ENCODE results near the gene IGFALS. TPM values are rescaled to one million over a fixed set of nuclear protein-coding genes. Genes with fewer than 3 reads are reported as not detected.

The IGFALS gene
- 1 to 10 TPM in 3 of 4 donors, under 1 TPM in 1; 0.15 to 3.6 (median 1.6) TPM for polyA plus RNA-seq (ENCODE audit: insufficient read length in 4 of 4)

DNA sequence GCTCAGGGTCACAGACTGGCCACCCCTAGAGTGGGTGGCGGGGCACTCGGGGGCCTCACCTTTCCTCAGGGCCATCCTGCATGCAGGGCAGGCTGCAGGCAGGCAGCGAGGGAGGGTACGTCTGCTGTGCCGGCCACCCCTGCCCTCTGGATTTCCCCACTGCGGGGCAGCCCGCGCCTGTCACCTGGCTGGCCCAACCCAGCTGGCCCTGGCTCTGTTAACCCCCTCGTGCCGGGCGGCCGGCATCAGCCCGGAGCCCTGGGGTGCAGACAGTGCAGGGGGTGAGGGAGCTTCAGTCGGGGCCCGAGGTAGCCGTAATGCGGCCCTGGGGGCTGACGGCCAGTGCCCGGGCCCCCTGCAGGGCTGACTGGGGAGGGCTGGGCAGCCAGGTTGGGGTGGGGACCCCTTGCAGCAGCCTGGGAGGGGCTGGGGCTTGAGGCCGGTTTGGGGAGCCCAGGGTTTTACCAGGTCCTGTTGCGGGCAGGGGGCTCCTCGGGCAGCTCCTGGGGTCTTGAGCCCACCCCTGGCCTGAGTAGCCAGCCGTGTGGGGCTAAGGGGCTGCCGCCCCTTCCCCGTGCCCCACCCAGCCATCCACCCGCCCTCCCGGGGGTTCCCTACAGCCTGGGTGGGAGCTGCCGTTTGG is at the start of gene IGFALS:
Gene IGFALS, minus strand, starts transcription at position 128 of the 643 bp plus-strand sequence. Its CDS starts 53 bp downstream, at position 75.
- DNase-seq (ENCODE audit: low read depth in 4 of 4, low spot score in 3 of 4): no peak

DNA sequence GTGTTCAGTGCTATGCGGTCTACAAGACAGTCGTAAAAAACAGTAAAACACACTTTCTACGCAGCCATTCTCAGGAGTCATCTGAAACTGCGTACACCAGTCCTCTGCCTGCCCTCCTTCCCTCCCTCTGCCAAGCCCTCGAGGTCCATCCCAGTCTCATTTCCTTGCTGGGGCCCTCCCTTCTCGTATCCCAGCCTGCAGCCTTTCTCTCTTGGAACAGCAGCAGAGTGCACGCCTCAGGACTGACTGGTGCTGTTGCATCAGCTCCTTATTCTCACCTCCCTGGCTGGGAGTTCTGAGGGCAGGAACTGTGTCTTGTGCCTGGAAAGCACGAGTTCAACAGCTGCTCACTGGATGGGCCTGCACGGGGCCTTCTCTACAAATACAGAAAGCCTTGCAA is 46.0 kb upstream of the IGFALS start:
- DNase-seq (ENCODE audit: low read depth in 4 of 4, low spot score in 3 of 4): no peak

DNA sequence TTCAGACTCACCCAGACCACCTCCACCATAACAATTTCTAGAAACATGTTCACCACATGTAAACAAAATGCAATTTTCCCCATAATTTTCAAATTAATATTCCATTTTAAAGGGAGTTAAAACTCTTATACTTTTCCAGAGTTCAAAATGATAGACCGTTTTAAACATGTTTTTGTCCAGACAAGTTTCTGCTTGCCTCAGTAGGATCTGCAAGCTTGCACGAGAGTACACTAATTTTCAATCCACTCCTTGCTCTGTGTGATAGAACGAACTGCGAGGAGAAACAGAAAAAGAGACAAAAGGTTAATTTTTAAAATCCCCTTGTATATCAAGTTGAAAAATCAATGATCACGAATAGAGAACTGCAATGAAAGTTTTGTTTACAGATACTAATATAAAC is 40.6 kb upstream of the IGFALS start:
- no peak for DNase-seq (ENCODE audit: low read depth in 4 of 4, low spot score in 3 of 4)

DNA sequence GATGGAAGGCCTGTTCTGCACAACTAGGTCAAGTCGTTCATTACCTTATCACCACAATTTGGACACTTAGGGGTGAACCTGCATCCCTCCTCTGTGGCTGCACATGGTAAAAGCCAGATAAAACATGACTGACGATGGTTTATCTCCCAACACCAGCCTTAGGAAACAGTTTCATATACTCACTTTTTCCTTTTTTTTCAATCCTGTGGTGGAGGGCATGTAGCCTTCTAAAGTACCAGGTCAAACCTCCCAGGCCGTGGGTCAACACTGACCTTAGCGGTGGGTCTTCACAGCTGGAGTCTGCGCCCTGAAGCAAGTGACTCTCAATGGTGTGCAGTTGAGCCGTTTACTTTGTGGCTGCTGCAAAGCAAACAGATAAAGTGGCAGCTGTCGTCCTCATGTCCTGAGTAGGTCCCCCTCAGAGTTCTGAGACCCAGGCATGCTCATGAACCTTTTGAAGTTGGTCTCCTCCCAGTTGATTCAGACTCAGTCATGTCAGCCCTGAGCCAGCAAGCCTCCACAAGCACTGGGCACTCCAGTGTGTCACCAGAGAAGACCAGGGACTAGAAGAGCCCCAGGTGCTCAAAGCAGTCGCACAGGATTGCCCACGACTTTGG is 39.4 kb upstream of the IGFALS start:
- no peak for DNase-seq (ENCODE audit: low read depth in 4 of 4, low spot score in 3 of 4)

DNA sequence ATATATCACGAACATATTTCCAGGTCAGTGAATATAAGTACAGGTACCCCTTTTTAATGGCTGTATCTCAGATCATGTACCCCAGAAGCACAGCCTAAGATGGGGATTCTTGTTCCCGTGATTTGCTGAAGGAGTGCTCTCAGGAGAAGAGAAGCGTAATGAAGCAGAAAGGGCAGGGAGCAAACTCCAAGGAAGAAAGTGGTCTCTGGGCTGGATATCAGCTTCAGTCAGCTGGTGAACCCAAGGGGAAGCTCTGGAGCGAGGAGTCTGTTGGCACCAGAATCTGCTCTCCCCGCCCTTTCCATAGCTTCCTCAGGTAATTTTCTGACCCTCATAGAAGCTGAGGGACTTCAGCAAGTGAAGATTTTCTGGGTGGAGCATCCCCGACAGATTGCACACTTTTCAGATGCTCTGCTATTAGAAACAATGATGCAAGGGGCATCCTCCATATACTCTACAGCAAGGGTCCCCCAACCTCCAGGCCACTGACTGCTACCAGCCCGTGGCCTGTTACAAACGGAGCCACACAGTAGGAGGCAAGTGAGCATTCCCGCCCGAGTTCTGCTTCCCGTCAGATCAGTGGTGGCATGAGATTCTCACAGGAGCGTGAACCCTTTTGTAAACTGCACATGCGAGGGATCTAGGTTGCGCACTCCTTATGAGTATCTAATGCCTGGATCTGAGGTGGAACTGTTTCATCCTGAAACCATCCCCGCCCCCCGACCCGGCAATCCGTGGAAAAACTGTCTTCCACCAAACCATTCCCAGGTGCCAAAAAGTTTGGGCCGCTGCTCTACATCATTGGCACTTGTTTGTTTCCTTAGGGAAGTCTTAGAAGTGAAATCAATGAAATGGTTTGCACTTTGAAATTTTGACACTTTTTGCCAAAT is 37.9 kb upstream of the IGFALS start:
- DNase-seq (ENCODE audit: low read depth in 4 of 4, low spot score in 3 of 4): no peak

DNA sequence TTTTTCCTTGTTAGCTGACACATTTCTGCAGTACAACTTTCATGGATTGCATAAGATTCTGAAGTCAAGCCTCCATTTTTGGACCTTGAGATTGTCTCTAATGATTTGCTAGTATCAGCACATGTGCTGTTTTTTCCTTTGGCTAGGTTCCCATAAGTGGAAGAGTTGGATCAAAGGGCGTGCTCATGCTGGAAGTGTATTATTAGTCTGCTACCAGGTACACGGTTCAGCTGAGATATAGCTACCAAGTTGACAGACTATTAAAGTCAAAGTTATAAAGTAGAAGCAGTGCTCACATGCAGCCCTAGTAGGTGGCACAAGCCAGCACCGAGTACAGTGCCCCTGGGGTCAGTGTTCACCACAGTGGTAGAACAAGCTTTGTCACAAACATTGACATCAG is 36.7 kb upstream of the IGFALS start:
- DNase-seq (ENCODE audit: low read depth in 4 of 4, low spot score in 3 of 4): no peak

DNA sequence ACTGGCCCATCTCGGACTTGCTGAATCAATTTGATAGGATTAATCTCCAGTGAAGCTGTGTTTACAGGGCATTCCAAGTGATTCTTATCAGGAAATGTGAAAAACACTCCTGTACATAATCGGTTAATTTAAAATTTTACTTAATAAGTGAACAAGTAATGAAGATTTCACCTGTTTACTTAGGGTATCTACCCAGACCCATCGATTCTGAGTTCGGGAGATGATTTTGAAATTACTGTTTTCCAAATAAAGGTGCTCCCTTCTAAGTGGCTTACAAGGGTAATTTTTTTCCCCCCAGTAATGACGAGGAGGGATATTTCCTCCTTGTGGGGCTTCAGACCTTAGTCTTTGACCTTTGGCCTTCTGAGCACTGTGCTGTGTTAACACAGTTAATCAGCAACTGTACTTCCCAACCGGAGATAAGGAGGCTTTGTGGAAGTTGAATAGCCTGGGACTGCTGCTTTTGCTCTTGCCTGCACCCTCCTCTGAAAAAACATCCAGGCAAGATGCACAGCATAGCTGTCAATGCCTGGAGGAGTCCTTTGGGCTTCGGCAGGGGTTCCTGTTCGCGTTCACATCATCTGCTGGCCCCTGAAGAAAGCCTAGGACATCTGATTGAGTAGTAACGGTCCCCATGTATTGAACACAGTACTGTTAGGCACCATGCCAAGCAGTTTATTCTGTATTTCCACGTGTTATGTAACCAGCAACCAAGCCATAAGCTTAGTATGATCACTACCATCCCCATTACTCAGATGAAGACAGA is 35.3 kb upstream of the IGFALS start:
- DNase-seq (ENCODE audit: low read depth in 4 of 4, low spot score in 3 of 4): no peak

DNA sequence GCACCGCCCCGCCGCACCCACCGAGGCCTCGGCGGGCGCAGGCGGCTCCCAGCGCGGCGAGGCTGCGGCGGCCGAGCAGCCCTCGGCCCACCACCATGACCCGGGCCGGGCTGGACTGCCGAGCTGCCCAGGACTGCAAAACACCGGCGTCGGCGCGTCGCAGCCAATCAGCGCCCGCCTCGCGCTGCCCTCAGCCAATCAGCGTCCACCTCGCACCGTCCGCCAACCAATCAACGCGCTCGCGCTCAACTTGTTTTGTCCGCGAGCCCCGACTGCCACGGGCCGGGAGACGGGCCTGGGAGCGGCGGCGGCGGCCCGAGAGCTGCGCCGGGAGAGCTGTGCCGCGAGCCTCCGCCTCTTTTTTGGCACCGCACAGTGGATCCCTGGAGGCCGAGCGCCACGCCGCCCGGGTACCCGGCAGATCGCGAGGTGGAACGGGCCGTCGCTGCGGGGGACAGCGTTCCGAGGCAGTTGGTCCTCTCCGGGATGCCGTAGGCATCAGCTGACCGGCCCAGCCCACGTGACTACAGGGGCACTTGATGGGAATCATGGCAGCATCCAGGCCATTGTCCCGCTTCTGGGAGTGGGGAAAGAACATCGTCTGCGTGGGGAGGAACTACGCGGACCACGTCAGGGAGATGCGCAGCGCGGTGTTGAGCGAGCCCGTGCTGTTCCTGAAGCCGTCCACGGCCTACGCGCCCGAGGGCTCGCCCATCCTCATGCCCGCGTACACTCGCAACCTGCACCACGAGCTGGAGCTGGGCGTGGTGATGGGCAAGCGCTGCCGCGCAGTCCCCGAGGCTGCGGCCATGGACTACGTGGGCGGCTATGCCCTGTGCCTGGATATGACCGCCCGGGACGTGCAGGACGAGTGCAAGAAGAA is 33.4 kb upstream of the IGFALS start, which contains the start of the genes FAHD1 and HAGH:
Gene FAHD1, plus strand, starts transcription at position 516 of the 883 bp plus-strand sequence. Its CDS starts 33 bp downstream, at position 549.
Gene HAGH, minus strand, starts transcription at position 135 of the 883 bp plus-strand sequence. Its CDS starts 38 bp downstream, at position 97.
- DNase-seq (ENCODE audit: low read depth in 4 of 4, low spot score in 3 of 4): peak; percentile 84 to 90 (median 88)

DNA sequence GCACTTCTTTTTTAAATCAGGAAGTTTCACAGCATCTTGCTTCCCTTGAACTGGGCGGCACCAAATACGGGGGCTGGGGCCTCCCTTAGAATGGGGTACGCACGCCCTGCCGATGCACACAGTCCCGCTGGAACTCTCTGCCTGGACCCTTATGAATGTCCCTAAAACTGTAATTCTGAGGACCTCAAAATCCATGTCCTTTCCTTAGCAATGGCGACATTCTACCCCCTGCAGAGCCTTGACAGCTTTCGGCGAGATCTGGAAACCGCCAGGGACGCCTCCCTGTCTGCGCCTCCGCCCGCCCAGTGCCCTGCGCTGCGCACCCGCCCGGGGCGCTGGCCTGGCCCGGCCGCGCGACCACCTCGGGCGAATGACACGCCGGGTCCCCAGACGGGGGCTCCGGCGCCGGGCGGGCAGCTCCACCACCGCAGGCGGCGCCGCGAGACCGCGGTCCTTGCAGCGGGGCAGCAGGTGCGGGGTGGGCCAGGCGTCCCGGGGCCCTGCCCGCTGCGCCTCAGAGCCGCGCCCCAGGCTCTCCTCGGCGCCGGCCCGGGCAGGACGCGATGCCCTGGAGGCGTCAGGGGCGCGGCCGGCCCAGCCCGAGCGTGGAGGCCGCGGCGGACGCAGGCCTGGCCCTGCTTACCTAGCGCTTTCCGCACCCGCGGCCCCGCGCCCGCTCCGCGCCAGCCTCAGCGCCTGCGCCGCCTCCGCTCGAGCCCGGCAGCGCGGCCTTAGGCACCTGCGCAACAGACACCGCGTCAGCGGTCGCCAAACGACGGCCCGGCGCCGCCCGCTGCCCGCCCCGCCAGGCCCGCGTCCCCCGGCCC is 32.6 kb upstream of the IGFALS start:
- peak in 1 of 4 donors; percentile 29 for DNase-seq (ENCODE audit: low read depth in 4 of 4, low spot score in 3 of 4)

DNA sequence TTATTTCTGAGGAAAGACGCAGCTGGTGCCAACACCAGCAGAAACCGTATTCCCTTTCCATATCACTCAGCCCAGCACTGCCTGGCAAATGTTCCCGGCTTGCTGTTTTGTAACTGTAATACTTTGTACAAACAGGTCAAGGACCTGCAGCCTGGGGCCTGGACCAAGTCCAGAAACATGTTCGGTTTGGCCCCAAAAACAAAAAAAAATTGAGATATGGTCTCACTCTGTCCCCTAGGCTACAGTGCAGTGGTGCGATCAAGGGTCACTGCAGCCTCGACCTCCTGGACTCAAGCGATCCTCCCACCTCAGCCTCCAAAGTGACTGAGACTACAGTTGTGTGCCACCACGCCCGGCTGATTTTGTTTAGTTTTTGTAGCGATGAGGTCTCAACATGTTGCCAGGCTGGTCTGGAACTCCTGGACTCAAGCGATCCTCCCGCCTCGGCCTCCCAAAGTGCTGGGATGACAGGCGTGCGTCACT is 31.9 kb upstream of the IGFALS start:
- no peak for DNase-seq (ENCODE audit: low read depth in 4 of 4, low spot score in 3 of 4)

DNA sequence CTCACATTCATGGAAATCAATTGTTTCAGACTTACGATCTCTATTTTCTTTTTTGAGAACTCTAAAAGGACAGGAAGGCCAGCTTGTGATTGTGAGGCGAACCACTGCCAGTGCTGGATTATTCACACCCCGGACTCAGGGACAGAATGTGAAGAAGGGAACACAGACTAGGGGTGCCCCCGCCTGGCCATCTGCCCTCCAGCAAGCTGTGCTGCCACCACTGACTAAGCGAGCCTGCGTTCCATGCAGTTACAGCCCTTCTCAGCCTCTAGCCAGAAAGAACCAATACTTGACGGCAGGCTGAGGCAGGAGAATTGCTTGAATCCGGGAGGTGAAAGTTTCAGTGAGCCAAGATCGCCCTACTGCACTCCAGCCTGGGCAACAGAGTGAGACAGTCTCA is 30.3 kb upstream of the IGFALS start:
- no peak for DNase-seq (ENCODE audit: low read depth in 4 of 4, low spot score in 3 of 4)

DNA sequence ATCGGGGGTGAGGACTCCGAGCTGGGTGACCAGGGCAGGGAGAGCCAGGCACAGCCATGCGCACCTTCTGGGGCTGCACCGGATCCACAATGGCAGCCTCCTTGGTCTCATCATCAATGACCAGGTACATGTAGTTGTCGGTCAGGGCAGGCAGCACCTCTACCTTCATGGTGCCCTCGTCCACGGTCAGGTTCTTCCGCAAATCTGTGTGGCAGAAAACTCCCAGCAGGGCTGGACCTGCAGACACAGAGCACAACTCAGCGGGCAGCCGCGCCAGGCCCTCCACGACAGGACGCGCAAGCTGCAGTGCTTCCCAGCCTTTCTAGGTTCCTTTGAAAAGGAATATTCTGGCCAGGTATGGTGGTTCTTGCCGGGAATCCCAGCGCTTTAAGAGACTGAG is 29.3 kb upstream of the IGFALS start:
- no peak for DNase-seq (ENCODE audit: low read depth in 4 of 4, low spot score in 3 of 4)

DNA sequence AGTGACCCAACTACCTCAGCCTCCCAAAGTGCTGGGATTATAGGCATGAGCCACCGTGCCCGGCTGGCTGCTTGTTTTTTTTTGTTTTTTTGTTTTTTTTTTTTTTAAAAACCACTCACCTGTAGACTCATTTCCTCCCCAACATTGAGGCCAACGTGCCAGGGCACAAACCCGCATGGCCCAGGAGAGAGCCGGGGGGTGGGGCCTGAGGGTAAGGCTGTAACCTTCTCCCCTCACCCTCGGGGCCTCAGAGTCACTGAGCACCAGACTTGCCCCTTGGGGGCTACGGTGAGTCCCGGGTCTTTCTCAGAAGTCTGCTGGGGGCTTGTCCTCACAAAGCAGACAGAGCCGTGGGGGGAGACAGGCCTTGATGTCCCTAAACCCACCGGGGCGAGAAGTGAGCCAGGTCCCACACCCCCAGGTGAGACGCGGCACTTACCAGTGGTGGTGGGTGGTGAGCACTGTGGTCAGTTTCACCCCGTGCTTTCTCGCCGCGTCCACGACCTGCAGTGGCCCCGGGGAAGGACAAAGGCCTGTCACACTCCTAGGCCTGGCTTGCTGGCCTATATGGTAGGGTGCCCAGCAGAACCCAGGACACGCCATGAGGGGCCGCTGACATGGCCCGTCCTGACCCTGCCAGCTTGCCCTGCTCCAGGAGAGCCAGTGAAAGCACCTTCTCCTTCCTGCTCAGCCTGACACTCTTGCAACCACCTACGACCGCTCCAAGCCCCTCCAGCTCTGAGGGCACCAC is 28.5 kb upstream of the IGFALS start:
- DNase-seq (ENCODE audit: low read depth in 4 of 4, low spot score in 3 of 4): no peak

DNA sequence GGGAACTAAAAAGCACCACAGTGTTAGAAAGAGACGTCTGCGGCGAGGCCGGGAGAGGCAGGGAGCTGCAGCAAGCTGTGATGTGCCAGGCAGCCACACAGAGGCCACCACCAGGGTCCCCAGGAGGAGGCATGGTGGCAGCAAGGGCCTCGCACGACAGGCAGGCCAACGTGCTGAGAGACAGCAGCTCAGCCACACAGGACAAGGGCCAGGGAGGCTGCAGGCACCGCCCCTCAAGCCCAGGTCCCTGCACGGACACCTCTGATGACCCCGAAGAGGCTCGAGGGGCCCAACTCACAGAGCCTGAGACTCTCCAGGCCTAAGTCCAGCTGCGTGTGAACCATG is 27.4 kb upstream of the IGFALS start:
- no peak for DNase-seq (ENCODE audit: low read depth in 4 of 4, low spot score in 3 of 4)

DNA sequence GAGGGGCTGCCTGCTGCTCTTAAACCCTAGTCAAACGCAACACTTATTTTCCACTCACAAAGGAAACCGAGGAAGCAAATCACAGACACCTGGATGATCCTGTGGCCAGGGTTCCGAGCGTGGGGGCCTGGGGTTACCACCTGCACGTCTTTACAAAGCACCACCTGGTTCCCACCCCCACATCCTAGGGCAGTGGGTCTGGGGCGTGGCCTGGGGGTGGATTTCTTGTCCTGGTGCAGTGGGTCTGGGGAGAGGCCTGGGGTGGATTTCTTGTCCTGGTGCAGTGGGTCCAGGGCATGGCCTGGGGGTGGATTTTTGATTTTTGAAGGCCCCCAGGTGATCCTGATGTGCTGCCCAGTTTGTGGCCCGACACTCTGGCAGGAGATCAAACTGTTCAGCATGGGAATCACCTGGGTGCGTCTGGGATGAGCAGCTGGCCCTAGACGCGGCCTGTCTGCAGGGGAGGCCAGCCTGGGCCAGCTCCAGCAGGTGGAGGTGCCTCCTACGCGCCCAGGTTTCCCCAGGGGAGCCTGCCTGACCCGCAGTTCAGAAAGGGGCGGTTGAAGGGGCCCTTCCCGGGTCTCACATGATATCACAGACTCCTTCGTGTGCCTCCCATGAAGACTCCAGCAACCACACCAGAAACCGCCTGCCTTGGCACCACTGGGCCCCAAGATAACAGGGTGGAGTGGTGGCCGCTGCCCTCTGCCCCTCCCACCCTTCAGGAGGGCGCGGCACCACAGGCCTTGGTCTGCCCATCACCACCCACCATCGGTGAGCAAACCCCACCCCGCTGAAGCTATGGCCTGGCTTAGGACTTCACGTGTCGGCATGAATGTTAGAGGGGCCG is 26.8 kb upstream of the IGFALS start:
- no peak for DNase-seq (ENCODE audit: low read depth in 4 of 4, low spot score in 3 of 4)

DNA sequence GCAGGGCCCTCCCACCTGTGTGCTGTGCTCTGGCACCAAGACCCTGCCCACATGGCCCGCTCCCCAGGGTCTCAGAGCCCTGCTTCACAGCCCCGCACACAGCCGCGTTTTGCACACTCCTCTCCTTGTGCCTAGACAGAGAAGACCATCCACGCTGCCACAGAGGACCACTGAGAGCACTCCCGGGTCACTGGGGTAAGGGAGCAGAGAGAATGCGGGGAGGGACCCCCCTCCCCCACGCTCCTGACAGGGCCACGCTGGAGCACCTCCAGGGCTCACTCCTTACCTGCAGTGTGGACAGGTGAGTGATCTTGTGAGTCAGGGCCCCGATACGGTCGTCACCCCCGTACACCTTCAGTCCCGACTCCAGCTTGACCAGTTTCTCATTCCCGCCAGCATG is 26.1 kb upstream of the IGFALS start:
- DNase-seq (ENCODE audit: low read depth in 4 of 4, low spot score in 3 of 4): no peak

Measured in left renal pelvis (tissue), 4 donors.